Measurements from ENCODE around the gene PCSK2.

Gene PCSK2

GRCh38 chr20:17480696-17481095 is 253.9 kb downstream of the PCSK2 start:
- DNase-seq (ENCODE audit: low read depth): no peak

GRCh38 chr20:17481661-17482060 is 254.8 kb downstream of the PCSK2 start:
- DNase-seq (ENCODE audit: low read depth): no peak

- DNase-seq (ENCODE audit: low read depth): no peak
These were observed 255.7 kb downstream of the PCSK2 start for GRCh38 chr20:17482536-17482935.

- no peak for DNase-seq (ENCODE audit: low read depth)
These were observed 258.2 kb downstream of the PCSK2 start for GRCh38 chr20:17485017-17485416.

GRCh38 chr20:17488916-17489600 is 262.2 kb downstream of the PCSK2 start:
- DNase-seq (ENCODE audit: low read depth): no peak

GRCh38 chr20:17490501-17490900 is 263.7 kb downstream of the PCSK2 start:
- no peak for DNase-seq (ENCODE audit: low read depth)

- DNase-seq (ENCODE audit: low read depth): no peak
These were observed 264.2 kb downstream of the PCSK2 start for GRCh38 chr20:17491041-17491440.

GRCh38 chr20:17491488-17491887 is 264.6 kb downstream of the PCSK2 start:
- DNase-seq (ENCODE audit: low read depth): no peak

- no peak for DNase-seq (ENCODE audit: low read depth)
These were observed 266.3 kb downstream of the PCSK2 start for GRCh38 chr20:17493173-17493572.

- no peak for DNase-seq (ENCODE audit: low read depth)
These were observed 267.4 kb downstream of the PCSK2 start for GRCh38 chr20:17494201-17494600.

- DNase-seq (ENCODE audit: low read depth): no peak
These were observed 269.0 kb downstream of the PCSK2 start for GRCh38 chr20:17495826-17496225.

GRCh38 chr20:17497821-17498580 is 271.2 kb downstream of the PCSK2 start:
- DNase-seq (ENCODE audit: low read depth): no peak

- no peak for DNase-seq (ENCODE audit: low read depth)
These were observed 271.8 kb downstream of the PCSK2 start for GRCh38 chr20:17498641-17499040.

- no peak for DNase-seq (ENCODE audit: low read depth)
These were observed 272.2 kb downstream of the PCSK2 start for GRCh38 chr20:17499041-17499440.

GRCh38 chr20:17500271-17500670 is 273.4 kb downstream of the PCSK2 start:
- no peak for DNase-seq (ENCODE audit: low read depth)

- no peak for DNase-seq (ENCODE audit: low read depth)
These were observed 274.0 kb downstream of the PCSK2 start for GRCh38 chr20:17500826-17501225.

GRCh38 chr20:17501701-17502100 is 274.9 kb downstream of the PCSK2 start:
- DNase-seq (ENCODE audit: low read depth): no peak

- no peak for DNase-seq (ENCODE audit: low read depth)
These were observed 275.3 kb downstream of the PCSK2 start for GRCh38 chr20:17502105-17502504.

GRCh38 chr20:17503301-17504065 is 276.6 kb downstream of the PCSK2 start:
- no peak for DNase-seq (ENCODE audit: low read depth)

GRCh38 chr20:17504066-17504897 is 277.4 kb downstream of the PCSK2 start:
- DNase-seq (ENCODE audit: low read depth): no peak

- DNase-seq (ENCODE audit: low read depth): peak; percentile 15
These were observed 278.2 kb downstream of the PCSK2 start for GRCh38 chr20:17504898-17505635.
